ENCODE results near the gene SLC7A9. TPM values are rescaled to one million over a fixed set of nuclear protein-coding genes. Genes with fewer than 3 reads are reported as not detected.

The SLC7A9 gene
- total and polyA plus RNA-seq, 2 experiments from 2014 or later: 0.19 TPM; not detected in 1

- TF ChIP-seq ZNF462 (CRISPR knock-in tag; IDR thresholded peaks at IDR 0.05) (no peak), NANOG (IDR thresholded peaks at IDR 0.05; ENCODE audit: borderline replicate concordance) (no peak), ETS1 (IDR thresholded peaks at IDR 0.05) (no peak), STAT1 (IDR thresholded peaks at IDR 0.05; ENCODE audit: unreplicated experiment) (no peak), POLR2AphosphoS5 (IDR thresholded peaks at IDR 0.05; ENCODE audit: low read depth) (no peak), ZNF114 (CRISPR knock-in tag; IDR thresholded peaks at IDR 0.05) (no peak)
Measured at GRCh38 chr19:32858155-32858554, 11.4 kb downstream of the SLC7A9 start (continued).

DNA sequence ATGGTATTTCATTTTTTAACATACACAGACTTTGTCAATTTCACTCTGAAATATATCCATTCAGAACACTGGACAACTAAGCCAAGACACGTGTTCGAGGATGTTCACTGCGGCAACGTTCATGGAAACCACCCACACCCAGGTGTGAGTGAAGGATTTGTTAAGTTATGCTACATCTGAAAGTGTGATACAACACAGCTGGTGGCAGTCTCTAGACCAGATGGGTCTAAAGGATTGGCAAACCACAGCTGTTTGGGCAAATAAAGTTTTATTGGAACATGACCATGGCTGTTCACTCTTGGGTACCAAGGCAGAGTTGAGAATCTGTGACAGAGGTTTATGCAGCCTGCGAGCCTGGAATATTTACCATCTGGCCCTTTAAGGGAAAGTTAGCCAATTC is 12.0 kb downstream of the SLC7A9 start:
- Mint-ChIP-seq H3K36me3 (ENCODE audit: low read depth) (no peaks in the 10 kb centered on the region), H3K27me3 (ENCODE audit: insufficient read depth, low read depth, poor library complexity) (peaks cover 1% of the 10 kb centered on the region), H3K4me1 (no peaks in the 10 kb centered on the region), H3K27ac (no peak overlapping the region), H3K9me3 (no peaks in the 10 kb centered on the region; the same call in 2 of the 3 replicates), H3K4me3 (no peak overlapping the region)
- Histone ChIP-seq H4K20me1 (replicated peaks; ENCODE audit: insufficient read depth) (no peaks in the 10 kb centered on the region), H3F3A (replicated peaks; ENCODE audit: low read depth) (no peaks in the 10 kb centered on the region), H3K27ac (ENCODE audit: low read depth) (no peak overlapping the region), H2AFZ (no peak overlapping the region), H3K36me3 (ENCODE audit: insufficient read depth) (no peaks in the 10 kb centered on the region), H3K79me2 (replicated peaks; ENCODE audit: insufficient read depth) (no peaks in the 10 kb centered on the region), H3K4me3 (no peak overlapping the region), H3K4me1 (ENCODE audit: insufficient read depth) (no peaks in the 10 kb centered on the region), H3K4me2 (no peak overlapping the region), H3K9me2 (ENCODE audit: insufficient read depth) (no peaks in the 10 kb centered on the region), H3K27me3 (ENCODE audit: insufficient read depth) (no peaks in the 10 kb centered on the region)
- ATAC-seq: no peak
- no peak for DNase-seq (ENCODE audit: low spot score)
- TF ChIP-seq EZH2 (IDR thresholded peaks at IDR 0.05; ENCODE audit: low read depth, unreplicated experiment) (no peak), ZNF462 (CRISPR knock-in tag; IDR thresholded peaks at IDR 0.05) (no peak)

All from GM23338 (cell line).